GM12892 (cell line): Measurements from ENCODE around the gene ATXN1.
"Not testable (repeated sequence)": the region's sequence is repeated elsewhere in the genome, so short reads cannot be mapped to it uniquely, and the experiment has no call there.

ENCODE experiments used
- DNase-seq: peaks from one replicate; pipeline ENCODE4 v3.0.0; 2011; ENCODE audit not compliant: insufficient read length
- FAIRE-seq: peaks from 2 replicates; lab custom pipeline; 2011; peaks lifted over from hg19 to GRCh38; lab: Jason Lieb, UNC
- POLR2A ChIP-seq: IDR thresholded peaks from 2 replicates; pipeline ENCODE4 v1.6.1; 2011; ENCODE audit warnings: low read depth, low read length, control low read depth
- POLR2AphosphoS5 ChIP-seq: IDR thresholded peaks from 2 replicates; pipeline ENCODE4 v1.6.1; 2011; ENCODE audit warnings: low read depth, low read length, control low read depth
- TAF1 ChIP-seq: IDR thresholded peaks from 2 replicates; pipeline ENCODE4 v1.6.1; 2011; ENCODE audit warnings: low read depth, mild to moderate bottlenecking, control low read depth, low read length, borderline replicate concordance

Gene ATXN1

GRCh38 chr6:16799279-16800193, 38.3 kb upstream of the ATXN1 start:
- FAIRE-seq = no peak
- DNase-seq = no peak
- no peak for TF ChIP-seq POLR2AphosphoS5
- no peak for TF ChIP-seq TAF1
- TF ChIP-seq POLR2A = no peak

GRCh38 chr6:16793828-16794412, 32.7 kb upstream of the ATXN1 start:
- DNase-seq (no peak), FAIRE-seq (no peak)
- TF ChIP-seq POLR2A (no peak), POLR2AphosphoS5 (no peak), TAF1 (no peak)

- no peak for TF ChIP-seq POLR2A
- no peak for DNase-seq
- FAIRE-seq = no peak
Observed at GRCh38 chr6:16789329-16790038, 28.2 kb upstream of the ATXN1 start.

- FAIRE-seq (no peak), DNase-seq (no peak)
- TF ChIP-seq POLR2A (no peak), TAF1 (no peak), POLR2AphosphoS5 (no peak)
Observed at GRCh38 chr6:16787128-16787682, 25.9 kb upstream of the ATXN1 start.

GRCh38 chr6:16785496-16785895, 24.2 kb upstream of the ATXN1 start:
- DNase-seq (no peak), FAIRE-seq (no peak)
- no peak for TF ChIP-seq POLR2AphosphoS5
- TF ChIP-seq POLR2A = no peak
- TF ChIP-seq TAF1 = no peak

- not testable (repeated sequence) for DNase-seq, FAIRE-seq
Observed at GRCh38 chr6:16784957-16785356, 23.7 kb upstream of the ATXN1 start.

GRCh38 chr6:16783952-16784565, 22.8 kb upstream of the ATXN1 start:
- FAIRE-seq = no peak
- DNase-seq = no peak
- no peak for TF ChIP-seq TAF1
- TF ChIP-seq POLR2A = no peak
- no peak for TF ChIP-seq POLR2AphosphoS5

GRCh38 chr6:16783509-16783908, 22.2 kb upstream of the ATXN1 start:
- no peak for FAIRE-seq
- no peak for DNase-seq

GRCh38 chr6:16782278-16782677, 21.0 kb upstream of the ATXN1 start:
- FAIRE-seq (no peak), DNase-seq (no peak)
- TF ChIP-seq TAF1 (no peak), POLR2A (no peak), POLR2AphosphoS5 (no peak)

More at GRCh38 chr6:16783509-16783908, 22.2 kb upstream of the ATXN1 start:
- TF ChIP-seq POLR2A (no peak), POLR2AphosphoS5 (no peak), TAF1 (no peak)

- FAIRE-seq (no peak), DNase-seq (no peak)
- TF ChIP-seq POLR2AphosphoS5 (no peak), TAF1 (no peak)
Observed at GRCh38 chr6:16781348-16782169, 20.3 kb upstream of the ATXN1 start.

GRCh38 chr6:16778521-16778920, 17.3 kb upstream of the ATXN1 start:
- no peak for FAIRE-seq
- no peak for DNase-seq
- TF ChIP-seq TAF1 = no peak
- TF ChIP-seq POLR2A = no peak
- no peak for TF ChIP-seq POLR2AphosphoS5
